HL-60 (cell line): Measurements from ENCODE around the gene TMEM131L.

Source experiments
- DNase-seq, 2 experiments: peaks; one replicate each; pipeline ENCODE4 v3.0.0-alpha.2; 2010 to 2020; ENCODE audit warnings: low read depth in 1 of 2, low spot score in 1 of 2
- H3K27ac ChIP-seq: fragments of 250-450 bp; sonication (Bioruptor Pico); replicated peaks from 2 replicates; pipeline ENCODE4 v1.5.1; 2020; ENCODE audit warnings: mild to moderate bottlenecking, moderate library complexity
- H3K27me3 ChIP-seq: fragments of 250-450 bp; sonication (Bioruptor Pico); 2 replicates; pipeline ENCODE4 v1.5.1; 2021; ENCODE audit warnings: mild to moderate bottlenecking, moderate library complexity; ENCODE audit not compliant: insufficient read depth, poor library complexity, severe bottlenecking
- H3K4me3 ChIP-seq: replicated peaks from 2 replicates; pipeline ENCODE4 v1.5.1; 2011; ENCODE audit warnings: mild to moderate bottlenecking, control low read depth, low read length; ENCODE audit not compliant: insufficient read depth
- GABPA ChIP-seq: IDR thresholded peaks from 2 replicates; pipeline ENCODE4 v1.6.1; 2012; ENCODE audit warnings: low read depth
- POLR2AphosphoS5 ChIP-seq: IDR thresholded peaks from 2 replicates; pipeline ENCODE4 v1.6.1; 2012; ENCODE audit warnings: low read depth
- SPI1 ChIP-seq: IDR thresholded peaks from 2 replicates; pipeline ENCODE4 v1.6.1; 2012; ENCODE audit warnings: low read depth, mild to moderate bottlenecking, borderline replicate concordance
- TF ChIP-seq, protein P1 (sequence below): IDR thresholded peaks from 2 replicates; pipeline ENCODE4 v1.6.1; 2012; ENCODE audit warnings: low read depth; ENCODE audit not compliant: insufficient replicate concordance
- TF ChIP-seq, protein P2 (sequence below): IDR thresholded peaks from one replicate; pipeline ENCODE4 v1.5.1; 2011; ENCODE audit warnings: low read length, control low read depth, inconsistent platforms; ENCODE audit not compliant: insufficient read depth

TMEM131L gene

DNA sequence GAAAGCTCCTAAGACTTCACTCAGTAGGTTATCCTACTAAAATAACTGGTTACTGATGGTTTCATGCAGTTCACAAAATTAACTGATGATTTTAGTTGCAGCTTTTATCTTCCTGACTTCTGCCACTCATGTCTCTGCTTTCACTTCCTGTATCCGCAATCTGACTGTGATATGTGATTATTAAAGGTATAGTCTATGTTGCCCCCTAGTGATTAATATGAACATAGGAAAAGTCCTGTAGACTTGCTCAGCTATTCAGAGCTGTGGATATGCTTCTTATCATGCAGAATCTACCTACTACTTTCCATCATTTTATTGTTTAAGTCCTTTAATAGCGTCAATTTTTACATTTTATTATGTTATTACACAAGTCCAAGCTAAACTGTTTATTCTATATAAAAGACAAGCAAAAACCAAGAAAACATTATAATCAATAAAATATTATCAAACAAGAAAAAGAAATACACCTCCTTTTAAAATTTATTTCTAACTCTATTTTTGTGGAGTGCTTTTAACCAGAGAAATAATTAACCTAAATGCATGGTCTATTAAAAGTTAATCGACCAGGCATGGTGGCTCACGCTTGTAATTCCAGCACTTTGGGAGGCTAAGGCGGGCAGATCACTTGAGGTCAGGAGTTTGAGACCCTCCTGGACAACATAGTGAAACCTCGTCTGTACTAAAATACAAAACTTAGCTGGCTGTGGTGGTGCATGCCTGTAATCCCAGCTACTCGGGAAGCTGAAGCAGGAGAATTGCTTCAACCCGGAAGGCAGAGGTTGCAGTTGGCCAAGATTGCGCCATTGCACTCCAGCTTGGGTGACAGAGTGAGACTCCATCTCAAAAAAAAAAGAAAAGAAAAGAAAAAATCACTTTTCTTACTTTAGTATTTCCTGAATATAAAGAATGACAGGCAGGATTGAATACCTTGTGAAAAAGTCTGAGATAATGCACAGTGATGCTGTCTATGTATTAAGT is 177.5 kb downstream of the TMEM131L start:
- TF ChIP-seq SPI1: peak; percentile 82
- TF ChIP-seq, protein P1, sequence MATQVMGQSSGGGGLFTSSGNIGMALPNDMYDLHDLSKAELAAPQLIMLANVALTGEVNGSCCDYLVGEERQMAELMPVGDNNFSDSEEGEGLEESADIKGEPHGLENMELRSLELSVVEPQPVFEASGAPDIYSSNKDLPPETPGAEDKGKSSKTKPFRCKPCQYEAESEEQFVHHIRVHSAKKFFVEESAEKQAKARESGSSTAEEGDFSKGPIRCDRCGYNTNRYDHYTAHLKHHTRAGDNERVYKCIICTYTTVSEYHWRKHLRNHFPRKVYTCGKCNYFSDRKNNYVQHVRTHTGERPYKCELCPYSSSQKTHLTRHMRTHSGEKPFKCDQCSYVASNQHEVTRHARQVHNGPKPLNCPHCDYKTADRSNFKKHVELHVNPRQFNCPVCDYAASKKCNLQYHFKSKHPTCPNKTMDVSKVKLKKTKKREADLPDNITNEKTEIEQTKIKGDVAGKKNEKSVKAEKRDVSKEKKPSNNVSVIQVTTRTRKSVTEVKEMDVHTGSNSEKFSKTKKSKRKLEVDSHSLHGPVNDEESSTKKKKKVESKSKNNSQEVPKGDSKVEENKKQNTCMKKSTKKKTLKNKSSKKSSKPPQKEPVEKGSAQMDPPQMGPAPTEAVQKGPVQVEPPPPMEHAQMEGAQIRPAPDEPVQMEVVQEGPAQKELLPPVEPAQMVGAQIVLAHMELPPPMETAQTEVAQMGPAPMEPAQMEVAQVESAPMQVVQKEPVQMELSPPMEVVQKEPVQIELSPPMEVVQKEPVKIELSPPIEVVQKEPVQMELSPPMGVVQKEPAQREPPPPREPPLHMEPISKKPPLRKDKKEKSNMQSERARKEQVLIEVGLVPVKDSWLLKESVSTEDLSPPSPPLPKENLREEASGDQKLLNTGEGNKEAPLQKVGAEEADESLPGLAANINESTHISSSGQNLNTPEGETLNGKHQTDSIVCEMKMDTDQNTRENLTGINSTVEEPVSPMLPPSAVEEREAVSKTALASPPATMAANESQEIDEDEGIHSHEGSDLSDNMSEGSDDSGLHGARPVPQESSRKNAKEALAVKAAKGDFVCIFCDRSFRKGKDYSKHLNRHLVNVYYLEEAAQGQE: no peak
- TF ChIP-seq, protein P2, sequence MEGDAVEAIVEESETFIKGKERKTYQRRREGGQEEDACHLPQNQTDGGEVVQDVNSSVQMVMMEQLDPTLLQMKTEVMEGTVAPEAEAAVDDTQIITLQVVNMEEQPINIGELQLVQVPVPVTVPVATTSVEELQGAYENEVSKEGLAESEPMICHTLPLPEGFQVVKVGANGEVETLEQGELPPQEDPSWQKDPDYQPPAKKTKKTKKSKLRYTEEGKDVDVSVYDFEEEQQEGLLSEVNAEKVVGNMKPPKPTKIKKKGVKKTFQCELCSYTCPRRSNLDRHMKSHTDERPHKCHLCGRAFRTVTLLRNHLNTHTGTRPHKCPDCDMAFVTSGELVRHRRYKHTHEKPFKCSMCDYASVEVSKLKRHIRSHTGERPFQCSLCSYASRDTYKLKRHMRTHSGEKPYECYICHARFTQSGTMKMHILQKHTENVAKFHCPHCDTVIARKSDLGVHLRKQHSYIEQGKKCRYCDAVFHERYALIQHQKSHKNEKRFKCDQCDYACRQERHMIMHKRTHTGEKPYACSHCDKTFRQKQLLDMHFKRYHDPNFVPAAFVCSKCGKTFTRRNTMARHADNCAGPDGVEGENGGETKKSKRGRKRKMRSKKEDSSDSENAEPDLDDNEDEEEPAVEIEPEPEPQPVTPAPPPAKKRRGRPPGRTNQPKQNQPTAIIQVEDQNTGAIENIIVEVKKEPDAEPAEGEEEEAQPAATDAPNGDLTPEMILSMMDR: peak; percentile 37
- TF ChIP-seq GABPA: no peak
- peak; percentile 49 to 68 for DNase-seq
- Histone ChIP-seq H3K4me3 (no peak overlapping the region), H3K27me3 (no peaks in the 10 kb centered on the region), H3K27ac (no peak overlapping the region)

DNA sequence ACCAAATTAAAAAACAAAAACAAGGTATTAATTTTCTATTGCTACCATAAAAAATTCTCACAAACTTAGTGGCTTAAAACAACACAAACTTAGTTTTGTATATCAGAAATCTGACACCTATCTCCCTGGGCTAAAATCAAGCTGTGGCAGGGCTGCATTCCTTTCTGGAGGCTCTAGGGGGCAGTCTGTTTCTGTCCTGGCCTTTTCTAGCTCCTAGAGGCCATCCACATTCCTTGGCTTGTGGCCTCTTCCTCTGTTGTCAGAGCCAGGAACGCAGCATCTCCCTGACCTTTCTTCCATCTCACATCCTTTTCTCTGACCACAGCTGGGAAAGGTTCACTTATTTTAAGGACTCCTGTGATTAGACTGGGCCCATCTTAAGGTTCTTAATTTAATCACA is 179.0 kb downstream of the TMEM131L start:
- Histone ChIP-seq H3K27me3 (no peaks in the 10 kb centered on the region), H3K27ac (no peak overlapping the region), H3K4me3 (no peak overlapping the region)
- DNase-seq: peak in 1 of 2 experiments; percentile 47
- TF ChIP-seq, protein P2: peak; percentile 11
- TF ChIP-seq, protein P1: no peak
- TF ChIP-seq POLR2AphosphoS5: no peak
- TF ChIP-seq GABPA: no peak
- TF ChIP-seq SPI1: no peak

DNA sequence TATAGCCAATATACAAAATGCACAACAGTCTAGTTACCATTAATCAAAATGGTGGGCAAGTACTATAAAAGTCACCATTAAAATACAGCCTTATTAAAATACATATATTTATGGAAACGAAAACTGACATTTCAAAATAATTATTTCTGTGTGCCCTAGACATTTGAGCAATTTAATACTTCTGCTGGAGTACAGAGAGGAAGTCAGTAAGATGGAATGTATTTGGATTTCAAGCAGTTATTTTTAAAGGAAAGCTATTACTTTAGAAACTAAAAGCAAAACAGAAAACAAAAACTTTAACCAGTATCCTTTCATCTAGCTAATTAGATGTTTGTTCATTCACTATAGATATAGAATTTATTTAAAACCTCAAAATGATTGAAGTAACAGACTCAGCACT is 180.1 kb downstream of the TMEM131L start:
- Histone ChIP-seq H3K27ac (no peak overlapping the region), H3K4me3 (no peak overlapping the region), H3K27me3 (no peaks in the 10 kb centered on the region)
- TF ChIP-seq, protein P1: no peak
- TF ChIP-seq POLR2AphosphoS5: no peak
- TF ChIP-seq, protein P2: no peak
- no peak for TF ChIP-seq GABPA
- TF ChIP-seq SPI1: no peak
- no peak for DNase-seq
